Activated T-helper 1 cell treated with anti-CD3 and anti-CD28 coated beads, Interleukin-2, amount 50 U/mL, for 16 hours (primary cell): ENCODE results near the gene PSMF1.
"Not testable (repeated sequence)": the region's sequence is repeated elsewhere in the genome, so short reads cannot be mapped to it uniquely, and the experiment has no call there.

Source experiments
- DNase-seq, 2 donors: peaks; one replicate each; pipeline ENCODE4 v3.0.0-alpha.2; 2020; ENCODE audit warnings: low read depth in 1 of 2, low spot score in 1 of 2

Gene PSMF1

GRCh38 chr20:1122388-1123315, 4.2 kb downstream of the PSMF1 start:
- DNase-seq = no peak

GRCh38 chr20:1123666-1124065, 5.3 kb downstream of the PSMF1 start:
- no peak for DNase-seq

GRCh38 chr20:1124421-1124820, 6.0 kb downstream of the PSMF1 start:
- no peak for DNase-seq

GRCh38 chr20:1125277-1125676, 6.9 kb downstream of the PSMF1 start:
- no peak for DNase-seq

GRCh38 chr20:1127840-1128239, 9.4 kb downstream of the PSMF1 start:
- DNase-seq = no peak

- no peak for DNase-seq
Observed at GRCh38 chr20:1130058-1130694, 11.8 kb downstream of the PSMF1 start.

GRCh38 chr20:1130847-1131246, 12.4 kb downstream of the PSMF1 start:
- no peak for DNase-seq

- no peak for DNase-seq
Observed at GRCh38 chr20:1131354-1131753, 13.0 kb downstream of the PSMF1 start.

- no peak for DNase-seq
Observed at GRCh38 chr20:1134355-1134754, 16.0 kb downstream of the PSMF1 start.

- no peak for DNase-seq
Observed at GRCh38 chr20:1134836-1135235, 16.4 kb downstream of the PSMF1 start.

GRCh38 chr20:1137236-1137635, 18.8 kb downstream of the PSMF1 start:
- DNase-seq = no peak

- DNase-seq = no peak
Observed at GRCh38 chr20:1144401-1145172, 26.2 kb downstream of the PSMF1 start.

- no peak for DNase-seq
Observed at GRCh38 chr20:1146957-1147356, 28.6 kb downstream of the PSMF1 start.

GRCh38 chr20:1149812-1150211, 31.4 kb downstream of the PSMF1 start:
- not testable (repeated sequence) for DNase-seq

GRCh38 chr20:1150218-1150617, 31.8 kb downstream of the PSMF1 start:
- DNase-seq = no peak

GRCh38 chr20:1150968-1151367, 32.6 kb downstream of the PSMF1 start:
- DNase-seq = no peak

GRCh38 chr20:1154226-1154625, 35.8 kb downstream of the PSMF1 start:
- no peak for DNase-seq

GRCh38 chr20:1154691-1155090, 36.3 kb downstream of the PSMF1 start:
- no peak for DNase-seq

GRCh38 chr20:1155342-1155741, 36.9 kb downstream of the PSMF1 start:
- no peak for DNase-seq

GRCh38 chr20:1160496-1160895, 42.1 kb downstream of the PSMF1 start:
- DNase-seq = no peak

- DNase-seq = no peak
Observed at GRCh38 chr20:1160991-1161390, 42.6 kb downstream of the PSMF1 start.

GRCh38 chr20:1163105-1163504, 44.7 kb downstream of the PSMF1 start:
- DNase-seq = no peak
